PFSK-1 (cell line): Measurements from ENCODE around the gene SSR2.

Experiments used
- SIN3A ChIP-seq: IDR thresholded peaks from 2 replicates; pipeline ENCODE4 v1.6.1; 2012; ENCODE audit warnings: mild to moderate bottlenecking, low read length, moderate library complexity, borderline replicate concordance; ENCODE audit not compliant: insufficient read depth
- TF ChIP-seq, protein P1 (sequence below), 2 experiments: IDR thresholded peaks; 2 replicates each; pipeline versions ENCODE4 v1.6.1 to v1.8.0; 2011 to 2012; ENCODE audit warnings: low read depth in 2 of 2, low read length in 2 of 2, control low read depth in 1 of 2, inconsistent platforms in 1 of 2, mild to moderate bottlenecking in 1 of 2, moderate library complexity in 1 of 2; ENCODE audit not compliant: insufficient read depth in 1 of 2

DNA sequence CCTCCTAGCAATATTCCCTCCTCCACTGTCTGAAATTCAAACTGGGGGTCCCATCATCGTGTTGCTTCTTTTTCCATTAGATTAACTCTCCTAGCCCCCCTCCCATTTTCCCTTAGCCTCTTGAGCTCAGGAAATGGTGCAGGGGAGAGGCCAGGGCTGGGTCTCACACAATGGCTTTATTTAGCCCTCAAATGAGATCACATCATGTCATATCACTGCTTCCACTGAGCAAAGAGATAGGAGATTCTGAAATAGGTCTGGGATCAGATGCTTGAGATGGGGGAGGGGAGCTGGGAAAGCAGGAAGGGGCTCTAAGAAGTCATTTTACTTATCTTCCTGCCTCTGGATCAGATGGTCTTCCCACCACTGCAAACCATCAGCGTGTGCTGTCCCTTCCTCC, 24.6 kb downstream of the SSR2 start:
- TF ChIP-seq SIN3A, result no peak
- TF ChIP-seq, protein P1, sequence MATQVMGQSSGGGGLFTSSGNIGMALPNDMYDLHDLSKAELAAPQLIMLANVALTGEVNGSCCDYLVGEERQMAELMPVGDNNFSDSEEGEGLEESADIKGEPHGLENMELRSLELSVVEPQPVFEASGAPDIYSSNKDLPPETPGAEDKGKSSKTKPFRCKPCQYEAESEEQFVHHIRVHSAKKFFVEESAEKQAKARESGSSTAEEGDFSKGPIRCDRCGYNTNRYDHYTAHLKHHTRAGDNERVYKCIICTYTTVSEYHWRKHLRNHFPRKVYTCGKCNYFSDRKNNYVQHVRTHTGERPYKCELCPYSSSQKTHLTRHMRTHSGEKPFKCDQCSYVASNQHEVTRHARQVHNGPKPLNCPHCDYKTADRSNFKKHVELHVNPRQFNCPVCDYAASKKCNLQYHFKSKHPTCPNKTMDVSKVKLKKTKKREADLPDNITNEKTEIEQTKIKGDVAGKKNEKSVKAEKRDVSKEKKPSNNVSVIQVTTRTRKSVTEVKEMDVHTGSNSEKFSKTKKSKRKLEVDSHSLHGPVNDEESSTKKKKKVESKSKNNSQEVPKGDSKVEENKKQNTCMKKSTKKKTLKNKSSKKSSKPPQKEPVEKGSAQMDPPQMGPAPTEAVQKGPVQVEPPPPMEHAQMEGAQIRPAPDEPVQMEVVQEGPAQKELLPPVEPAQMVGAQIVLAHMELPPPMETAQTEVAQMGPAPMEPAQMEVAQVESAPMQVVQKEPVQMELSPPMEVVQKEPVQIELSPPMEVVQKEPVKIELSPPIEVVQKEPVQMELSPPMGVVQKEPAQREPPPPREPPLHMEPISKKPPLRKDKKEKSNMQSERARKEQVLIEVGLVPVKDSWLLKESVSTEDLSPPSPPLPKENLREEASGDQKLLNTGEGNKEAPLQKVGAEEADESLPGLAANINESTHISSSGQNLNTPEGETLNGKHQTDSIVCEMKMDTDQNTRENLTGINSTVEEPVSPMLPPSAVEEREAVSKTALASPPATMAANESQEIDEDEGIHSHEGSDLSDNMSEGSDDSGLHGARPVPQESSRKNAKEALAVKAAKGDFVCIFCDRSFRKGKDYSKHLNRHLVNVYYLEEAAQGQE (IDR thresholded peaks at IDR 0.05; ENCODE audit: insufficient read depth in 1 of 2, low read depth in 2 of 2, low read length in 2 of 2), result no peak
